ENCODE measurements around the gene ZNF77. TPM values are rescaled to one million over a fixed set of nuclear protein-coding genes. Genes with fewer than 3 reads are reported as not detected.

ZNF77 gene
- total and polyA plus RNA-seq, 10 of the 15 experiments (the other 5 are each of a cell fraction or from before 2014, with no cell fraction given): 1.9 to 4.7 (median 3.0) TPM

DNA sequence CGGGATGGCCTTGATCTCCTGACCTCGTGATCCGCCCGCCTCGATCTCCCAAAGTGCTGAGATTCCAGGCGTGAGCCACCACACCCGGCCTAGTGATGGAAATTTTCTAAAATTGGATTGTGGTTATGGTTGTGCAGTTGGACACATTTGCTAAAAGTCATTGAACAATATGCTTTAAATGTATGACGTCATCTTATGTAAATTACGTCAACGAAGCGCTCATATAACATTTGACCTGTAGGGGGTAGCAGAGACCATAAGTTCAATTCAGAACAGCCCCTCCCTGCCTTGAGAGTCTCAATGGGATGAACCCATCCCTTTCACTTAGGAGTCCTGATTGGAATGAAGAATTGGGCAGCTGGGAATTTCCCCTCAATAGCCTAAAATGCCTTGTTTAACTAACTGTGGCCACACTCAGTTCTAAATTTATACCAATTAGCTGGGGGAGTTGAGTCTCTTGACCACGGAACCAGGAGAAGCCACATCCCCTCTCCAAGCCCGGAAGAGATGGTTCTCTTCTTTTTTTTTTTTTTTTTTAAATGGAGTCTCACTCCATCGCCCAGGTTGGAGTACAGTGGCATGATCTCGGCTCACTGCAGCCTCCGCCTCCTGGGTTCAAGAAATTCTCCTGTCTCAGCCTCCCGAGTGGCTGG is 17.4 kb upstream of the ZNF77 start (continued):
- TF ChIP-seq, protein P1, sequence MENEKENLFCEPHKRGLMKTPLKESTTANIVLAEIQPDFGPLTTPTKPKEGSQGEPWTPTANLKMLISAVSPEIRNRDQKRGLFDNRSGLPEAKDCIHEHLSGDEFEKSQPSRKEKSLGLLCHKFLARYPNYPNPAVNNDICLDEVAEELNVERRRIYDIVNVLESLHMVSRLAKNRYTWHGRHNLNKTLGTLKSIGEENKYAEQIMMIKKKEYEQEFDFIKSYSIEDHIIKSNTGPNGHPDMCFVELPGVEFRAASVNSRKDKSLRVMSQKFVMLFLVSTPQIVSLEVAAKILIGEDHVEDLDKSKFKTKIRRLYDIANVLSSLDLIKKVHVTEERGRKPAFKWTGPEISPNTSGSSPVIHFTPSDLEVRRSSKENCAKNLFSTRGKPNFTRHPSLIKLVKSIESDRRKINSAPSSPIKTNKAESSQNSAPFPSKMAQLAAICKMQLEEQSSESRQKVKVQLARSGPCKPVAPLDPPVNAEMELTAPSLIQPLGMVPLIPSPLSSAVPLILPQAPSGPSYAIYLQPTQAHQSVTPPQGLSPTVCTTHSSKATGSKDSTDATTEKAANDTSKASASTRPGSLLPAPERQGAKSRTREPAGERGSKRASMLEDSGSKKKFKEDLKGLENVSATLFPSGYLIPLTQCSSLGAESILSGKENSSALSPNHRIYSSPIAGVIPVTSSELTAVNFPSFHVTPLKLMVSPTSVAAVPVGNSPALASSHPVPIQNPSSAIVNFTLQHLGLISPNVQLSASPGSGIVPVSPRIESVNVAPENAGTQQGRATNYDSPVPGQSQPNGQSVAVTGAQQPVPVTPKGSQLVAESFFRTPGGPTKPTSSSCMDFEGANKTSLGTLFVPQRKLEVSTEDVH (IDR thresholded peaks at IDR 0.05; ENCODE audit: low read depth, partially characterized antibody): peak; percentile 50
- TF ChIP-seq RB1 (IDR thresholded peaks at IDR 0.05; ENCODE audit: borderline replicate concordance): no peak; the same call in 1 of the 2 replicates
- TF ChIP-seq, protein P2, sequence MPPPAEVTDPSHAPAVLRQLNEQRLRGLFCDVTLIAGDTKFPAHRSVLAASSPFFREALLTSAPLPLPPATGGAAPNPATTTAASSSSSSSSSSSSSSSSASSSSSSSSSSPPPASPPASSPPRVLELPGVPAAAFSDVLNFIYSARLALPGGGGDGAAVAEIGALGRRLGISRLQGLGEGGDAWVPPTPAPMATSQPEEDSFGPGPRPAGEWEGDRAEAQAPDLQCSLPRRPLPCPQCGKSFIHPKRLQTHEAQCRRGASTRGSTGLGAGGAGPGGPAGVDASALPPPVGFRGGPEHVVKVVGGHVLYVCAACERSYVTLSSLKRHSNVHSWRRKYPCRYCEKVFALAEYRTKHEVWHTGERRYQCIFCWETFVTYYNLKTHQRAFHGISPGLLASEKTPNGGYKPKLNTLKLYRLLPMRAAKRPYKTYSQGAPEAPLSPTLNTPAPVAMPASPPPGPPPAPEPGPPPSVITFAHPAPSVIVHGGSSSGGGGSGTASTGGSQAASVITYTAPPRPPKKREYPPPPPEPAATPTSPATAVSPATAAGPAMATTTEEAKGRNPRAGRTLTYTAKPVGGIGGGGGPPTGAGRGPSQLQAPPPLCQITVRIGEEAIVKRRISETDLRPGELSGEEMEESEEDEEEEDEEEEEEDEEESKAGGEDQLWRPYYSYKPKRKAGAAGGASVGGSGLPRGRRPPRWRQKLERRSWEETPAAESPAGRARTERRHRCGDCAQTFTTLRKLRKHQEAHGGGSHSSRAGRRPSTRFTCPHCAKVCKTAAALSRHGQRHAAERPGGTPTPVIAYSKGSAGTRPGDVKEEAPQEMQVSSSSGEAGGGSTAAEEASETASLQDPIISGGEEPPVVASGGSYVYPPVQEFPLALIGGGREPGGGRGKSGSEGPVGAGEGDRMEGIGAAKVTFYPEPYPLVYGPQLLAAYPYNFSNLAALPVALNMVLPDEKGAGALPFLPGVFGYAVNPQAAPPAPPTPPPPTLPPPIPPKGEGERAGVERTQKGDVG (CRISPR knock-in tag; IDR thresholded peaks at IDR 0.05): peak; percentile 93
- TF ChIP-seq KAT2A (conservative IDR thresholded peaks at IDR 0.05; ENCODE audit: control insufficient read depth, low read depth, low read length): no peak
- TF ChIP-seq, protein P3, sequence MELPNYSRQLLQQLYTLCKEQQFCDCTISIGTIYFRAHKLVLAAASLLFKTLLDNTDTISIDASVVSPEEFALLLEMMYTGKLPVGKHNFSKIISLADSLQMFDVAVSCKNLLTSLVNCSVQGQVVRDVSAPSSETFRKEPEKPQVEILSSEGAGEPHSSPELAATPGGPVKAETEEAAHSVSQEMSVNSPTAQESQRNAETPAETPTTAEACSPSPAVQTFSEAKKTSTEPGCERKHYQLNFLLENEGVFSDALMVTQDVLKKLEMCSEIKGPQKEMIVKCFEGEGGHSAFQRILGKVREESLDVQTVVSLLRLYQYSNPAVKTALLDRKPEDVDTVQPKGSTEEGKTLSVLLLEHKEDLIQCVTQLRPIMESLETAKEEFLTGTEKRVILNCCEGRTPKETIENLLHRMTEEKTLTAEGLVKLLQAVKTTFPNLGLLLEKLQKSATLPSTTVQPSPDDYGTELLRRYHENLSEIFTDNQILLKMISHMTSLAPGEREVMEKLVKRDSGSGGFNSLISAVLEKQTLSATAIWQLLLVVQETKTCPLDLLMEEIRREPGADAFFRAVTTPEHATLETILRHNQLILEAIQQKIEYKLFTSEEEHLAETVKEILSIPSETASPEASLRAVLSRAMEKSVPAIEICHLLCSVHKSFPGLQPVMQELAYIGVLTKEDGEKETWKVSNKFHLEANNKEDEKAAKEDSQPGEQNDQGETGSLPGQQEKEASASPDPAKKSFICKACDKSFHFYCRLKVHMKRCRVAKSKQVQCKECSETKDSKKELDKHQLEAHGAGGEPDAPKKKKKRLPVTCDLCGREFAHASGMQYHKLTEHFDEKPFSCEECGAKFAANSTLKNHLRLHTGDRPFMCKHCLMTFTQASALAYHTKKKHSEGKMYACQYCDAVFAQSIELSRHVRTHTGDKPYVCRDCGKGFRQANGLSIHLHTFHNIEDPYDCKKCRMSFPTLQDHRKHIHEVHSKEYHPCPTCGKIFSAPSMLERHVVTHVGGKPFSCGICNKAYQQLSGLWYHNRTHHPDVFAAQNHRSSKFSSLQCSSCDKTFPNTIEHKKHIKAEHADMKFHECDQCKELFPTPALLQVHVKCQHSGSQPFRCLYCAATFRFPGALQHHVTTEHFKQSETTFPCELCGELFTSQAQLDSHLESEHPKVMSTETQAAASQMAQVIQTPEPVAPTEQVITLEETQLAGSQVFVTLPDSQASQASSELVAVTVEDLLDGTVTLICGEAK (IDR thresholded peaks at IDR 0.05; ENCODE audit: borderline replicate concordance): no peak
- TF ChIP-seq IKZF2 (IDR thresholded peaks at IDR 0.05): peak; percentile 63 to 81; a peak in 3 of 4 replicates
- TF ChIP-seq, protein P4, sequence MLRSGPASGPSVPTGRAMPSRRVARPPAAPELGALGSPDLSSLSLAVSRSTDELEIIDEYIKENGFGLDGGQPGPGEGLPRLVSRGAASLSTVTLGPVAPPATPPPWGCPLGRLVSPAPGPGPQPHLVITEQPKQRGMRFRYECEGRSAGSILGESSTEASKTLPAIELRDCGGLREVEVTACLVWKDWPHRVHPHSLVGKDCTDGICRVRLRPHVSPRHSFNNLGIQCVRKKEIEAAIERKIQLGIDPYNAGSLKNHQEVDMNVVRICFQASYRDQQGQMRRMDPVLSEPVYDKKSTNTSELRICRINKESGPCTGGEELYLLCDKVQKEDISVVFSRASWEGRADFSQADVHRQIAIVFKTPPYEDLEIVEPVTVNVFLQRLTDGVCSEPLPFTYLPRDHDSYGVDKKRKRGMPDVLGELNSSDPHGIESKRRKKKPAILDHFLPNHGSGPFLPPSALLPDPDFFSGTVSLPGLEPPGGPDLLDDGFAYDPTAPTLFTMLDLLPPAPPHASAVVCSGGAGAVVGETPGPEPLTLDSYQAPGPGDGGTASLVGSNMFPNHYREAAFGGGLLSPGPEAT (IDR thresholded peaks at IDR 0.05; ENCODE audit: low read depth): no peak
- no peak for TF ChIP-seq RBBP5 (conservative IDR thresholded peaks at IDR 0.05)
- no peak; a peak in 1 of 4 replicates for TF ChIP-seq BHLHE40 (IDR thresholded peaks at IDR 0.05; ENCODE audit: borderline replicate concordance in 1 of 2, low read depth in 2 of 2, low read length in 1 of 2)
- TF ChIP-seq, protein P5, sequence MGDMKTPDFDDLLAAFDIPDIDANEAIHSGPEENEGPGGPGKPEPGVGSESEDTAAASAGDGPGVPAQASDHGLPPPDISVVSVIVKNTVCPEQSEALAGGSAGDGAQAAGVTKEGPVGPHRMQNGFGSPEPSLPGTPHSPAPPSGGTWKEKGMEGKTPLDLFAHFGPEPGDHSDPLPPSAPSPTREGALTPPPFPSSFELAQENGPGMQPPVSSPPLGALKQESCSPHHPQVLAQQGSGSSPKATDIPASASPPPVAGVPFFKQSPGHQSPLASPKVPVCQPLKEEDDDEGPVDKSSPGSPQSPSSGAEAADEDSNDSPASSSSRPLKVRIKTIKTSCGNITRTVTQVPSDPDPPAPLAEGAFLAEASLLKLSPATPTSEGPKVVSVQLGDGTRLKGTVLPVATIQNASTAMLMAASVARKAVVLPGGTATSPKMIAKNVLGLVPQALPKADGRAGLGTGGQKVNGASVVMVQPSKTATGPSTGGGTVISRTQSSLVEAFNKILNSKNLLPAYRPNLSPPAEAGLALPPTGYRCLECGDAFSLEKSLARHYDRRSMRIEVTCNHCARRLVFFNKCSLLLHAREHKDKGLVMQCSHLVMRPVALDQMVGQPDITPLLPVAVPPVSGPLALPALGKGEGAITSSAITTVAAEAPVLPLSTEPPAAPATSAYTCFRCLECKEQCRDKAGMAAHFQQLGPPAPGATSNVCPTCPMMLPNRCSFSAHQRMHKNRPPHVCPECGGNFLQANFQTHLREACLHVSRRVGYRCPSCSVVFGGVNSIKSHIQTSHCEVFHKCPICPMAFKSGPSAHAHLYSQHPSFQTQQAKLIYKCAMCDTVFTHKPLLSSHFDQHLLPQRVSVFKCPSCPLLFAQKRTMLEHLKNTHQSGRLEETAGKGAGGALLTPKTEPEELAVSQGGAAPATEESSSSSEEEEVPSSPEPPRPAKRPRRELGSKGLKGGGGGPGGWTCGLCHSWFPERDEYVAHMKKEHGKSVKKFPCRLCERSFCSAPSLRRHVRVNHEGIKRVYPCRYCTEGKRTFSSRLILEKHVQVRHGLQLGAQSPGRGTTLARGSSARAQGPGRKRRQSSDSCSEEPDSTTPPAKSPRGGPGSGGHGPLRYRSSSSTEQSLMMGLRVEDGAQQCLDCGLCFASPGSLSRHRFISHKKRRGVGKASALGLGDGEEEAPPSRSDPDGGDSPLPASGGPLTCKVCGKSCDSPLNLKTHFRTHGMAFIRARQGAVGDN (IDR thresholded peaks at IDR 0.05): no peak

Data from GM12878 (cell line).